GM12878 (cell line): ENCODE data around the gene CNTNAP2. TPM values are rescaled to one million over a fixed set of nuclear protein-coding genes. Genes with fewer than 3 reads are reported as not detected.

Source experiments
- ATAC-seq: fragments of 200-7000 bp; cut with Tn5 transposase; 3 replicates; pipeline ENCODE4 v1.9.1; 2020; ENCODE audit warnings: mild to moderate bottlenecking, moderate library complexity
- BruUV-seq: library from RNA; stranded (reverse); fragments of 400-500 nt; replicated peaks from 2 replicates; lab custom pipeline; 2021; lab: Mats Ljungman, UMichigan
- CTCF ChIA-PET: fragments of 300-600 bp; sonication (Branson Sonifier 250); formaldehyde crosslinking; extraction: SDS; loops from one replicate; lab custom pipeline; 2021; ENCODE audit warnings: inconsistent platforms; lab: Yijun Ruan, JAX
- POLR2A ChIA-PET: fragments of 350-600 bp; formaldehyde crosslinking; extraction: SDS; loops from one replicate; lab custom pipeline; 2021; ENCODE audit warnings: inconsistent platforms; lab: Charles Lee
- RAD21 ChIA-PET: fragments of 300-600 bp; sonication (Branson Sonifier 250); formaldehyde crosslinking; loops from one replicate; lab custom pipeline; 2023; ENCODE audit warnings: antibody characterized with exemption; ENCODE audit not compliant: unreplicated experiment; lab: Charles Lee
- SMC1A ChIA-PET: fragments of 300-600 bp; sonication (Branson Sonifier 250); formaldehyde crosslinking; loops from one replicate; lab custom pipeline; 2023; ENCODE audit not compliant: unreplicated experiment, uncharacterized antibody; lab: Charles Lee
- DNase-seq: peaks from one replicate; pipeline ENCODE4 v3.0.0-alpha.2; 2011; ENCODE audit warnings: low read depth, low spot score
- FAIRE-seq: peaks from 3 replicates; lab custom pipeline; 2011; peaks lifted over from hg19 to GRCh38; lab: Jason Lieb, UNC
- H2AFZ ChIP-seq: 2 replicates; pipeline ENCODE4 v1.6.0; 2011; ENCODE audit warnings: low read depth, low read length, control low read depth; ENCODE audit not compliant: control insufficient read depth
- H3K27ac ChIP-seq: 2 replicates; pipeline ENCODE4 v1.5.1; 2011; ENCODE audit warnings: control low read depth; ENCODE audit not compliant: control insufficient read depth, insufficient read depth
- H3K27me3 ChIP-seq, 2 experiments: replicated peaks in 1 of 2; 2 replicates each; pipeline versions ENCODE4 v1.6.0 to v1.6.1; 2011; ENCODE audit warnings: low read length in 1 of 2; ENCODE audit not compliant: control insufficient read depth in 2 of 2, insufficient read depth in 2 of 2
- H3K36me3 ChIP-seq, 2 experiments: 2 replicates each; pipeline ENCODE4 v1.5.1; 2011; ENCODE audit warnings: low read length in 1 of 2; ENCODE audit not compliant: control insufficient read depth in 2 of 2, insufficient read depth in 2 of 2
- H3K4me1 ChIP-seq: 2 replicates; pipeline ENCODE4 v1.6.1; 2011; ENCODE audit warnings: mild to moderate bottlenecking, low read length, moderate library complexity, mixed read lengths; ENCODE audit not compliant: control insufficient read depth, insufficient read depth
- H3K4me2 ChIP-seq: 2 replicates; pipeline ENCODE4 v1.6.0; 2011; ENCODE audit warnings: control low read depth; ENCODE audit not compliant: control insufficient read depth, insufficient read depth
- H3K4me3 ChIP-seq: fragments of 200-600 bp; sonication (generic); 2 replicates; pipeline ENCODE4 v1.5.1; 2016
- H3K79me2 ChIP-seq: 2 replicates; pipeline ENCODE4 v1.6.0; 2011; ENCODE audit warnings: low read length; ENCODE audit not compliant: control insufficient read depth, insufficient read depth
- H3K9ac ChIP-seq: 2 replicates; pipeline ENCODE4 v1.8.0; 2011; ENCODE audit warnings: low read length, control low read depth, mixed read lengths; ENCODE audit not compliant: control insufficient read depth, insufficient read depth
- H3K9me3 ChIP-seq: replicated peaks from 3 replicates; pipeline ENCODE4 v1.5.1; 2011; ENCODE audit warnings: mild to moderate bottlenecking, low read length; ENCODE audit not compliant: control insufficient read depth, insufficient read depth
- H4K20me1 ChIP-seq: 2 replicates; pipeline ENCODE4 v1.6.0; 2011; ENCODE audit not compliant: control insufficient read depth, insufficient read depth
- CREM ChIP-seq: IDR thresholded peaks from 2 replicates; pipeline ENCODE4 v1.6.1; 2014; ENCODE audit warnings: antibody characterized with exemption, low read depth
- CTCF ChIP-seq, 3 experiments: IDR thresholded peaks in 2 of 3; conservative IDR thresholded peaks in 1 of 3; 2 replicates each; pipeline ENCODE4 v1.5.1; 2011; ENCODE audit warnings: low read depth in 3 of 3, low read length in 3 of 3, mild to moderate bottlenecking in 3 of 3, control low read depth in 2 of 3, moderate library complexity in 2 of 3, inconsistent platforms in 1 of 3, mixed read lengths in 1 of 3; ENCODE audit not compliant: control insufficient read depth in 2 of 3, insufficient read depth in 1 of 3; ENCODE audit errors: extremely low read depth in 1 of 3
- ELK1 ChIP-seq: IDR thresholded peaks from 2 replicates; pipeline ENCODE4 v1.6.1; 2012; ENCODE audit warnings: low read depth, low read length, improper control_type of control experiment
- KLF5 ChIP-seq: fragments of 450-650 bp; IDR thresholded peaks from 2 replicates; pipeline ENCODE4 v1.6.1; 2014; ENCODE audit warnings: mild to moderate bottlenecking; ENCODE audit not compliant: partially characterized antibody
- MAX ChIP-seq: IDR thresholded peaks from 2 replicates; pipeline ENCODE4 v1.6.1; 2012; ENCODE audit warnings: low read depth, low read length, improper control_type of control experiment
- MTA3 ChIP-seq: IDR thresholded peaks from 2 replicates; pipeline ENCODE4 v1.6.1; 2012; ENCODE audit warnings: low read length, inconsistent platforms, borderline replicate concordance
- MYC ChIP-seq: IDR thresholded peaks from 2 replicates; pipeline ENCODE4 v1.6.1; 2011; ENCODE audit warnings: mild to moderate bottlenecking, low read length, moderate library complexity, inconsistent platforms; ENCODE audit not compliant: insufficient read depth, insufficient replicate concordance, insufficient read length, severe bottlenecking
- NFYB ChIP-seq: IDR thresholded peaks from 2 replicates; pipeline ENCODE4 v1.6.1; 2011; ENCODE audit warnings: low read depth, mild to moderate bottlenecking, low read length, improper control_type of control experiment, moderate library complexity; ENCODE audit not compliant: insufficient read depth
- NRF1 ChIP-seq: conservative IDR thresholded peaks from 2 replicates; pipeline ENCODE4 v1.6.1; 2011; ENCODE audit warnings: mild to moderate bottlenecking, low read depth, low read length, improper control_type of control experiment
- PAX8 ChIP-seq: fragments of 450-650 bp; IDR thresholded peaks from 2 replicates; pipeline ENCODE4 v1.6.1; 2017; ENCODE audit warnings: mild to moderate bottlenecking, moderate library complexity
- POU2F2 ChIP-seq: IDR thresholded peaks from 3 replicates; pipeline ENCODE4 v1.6.1; 2011; ENCODE audit warnings: low read depth, mild to moderate bottlenecking, low read length, borderline replicate concordance
- ZNF687 ChIP-seq: fragments of 450-650 bp; IDR thresholded peaks from 2 replicates; pipeline ENCODE4 v1.6.1; 2017; ENCODE audit warnings: mild to moderate bottlenecking, moderate library complexity
- WGBS: methylation state at CpG from one replicate; pipeline ENCODE4 v1.1.6; 2016; ENCODE audit warnings: low lambda C conversion rate; ENCODE audit not compliant: insufficient replicate concordance, insufficient coverage; ENCODE audit errors: missing lambda C conversion rate; 5-methylcytosine and 5-hydroxymethylcytosine counted together
- in situ Hi-C: fragments of 300-500 bp; cut with MboI; formaldehyde crosslinking; loops from 9 replicates; pipeline ENCODE4 v1.14.3; 2018; ENCODE audit warnings: mixed read lengths
- intact Hi-C: fragments of 100-400 bp; cut with micrococcal nuclease; formaldehyde crosslinking; loops from one replicate; pipeline ENCODE4 v1.14.2; 2022; ENCODE audit not compliant: unreplicated experiment
- polyA plus RNA-seq, 11 experiments: library from polyadenylated mRNA; depleted of rRNA in 4 of 11; unstranded in 6 of 11; stranded (reverse) in 5 of 11; fragments of >200 nt; fragmentation: Nextera tagmentation in 4 of 11; fragmentation: Illumina TruSeq in 1 of 11; extraction: Ambion mirVana in 4 of 11; extraction: Trizol in 1 of 11; gene quantifications; 1 replicate in 1 of 11; 2 replicates in 10 of 11; pipeline versions ENCODE4 v1.2.1 to v1.2.3, GENCODE V29; 2011 to 2016; ENCODE audit warnings: inconsistent platforms in 2 of 11, missing spikeins in 2 of 11, low read depth in 1 of 11
- total RNA-seq, 4 experiments: library from RNA; depleted of rRNA in 3 of 4; stranded (reverse); fragments of >200 nt in 3 of 4; fragmentation: Illumina TruSeq in 1 of 4; extraction: Trizol in 1 of 4; gene quantifications; 2 replicates each; pipeline versions ENCODE4 v1.2.1 to v1.2.3, GENCODE V29; 2013 to 2021

The CNTNAP2 gene
- total and polyA plus RNA-seq, 10 of the 15 experiments (the other 5 are each of a cell fraction or from before 2014, with no cell fraction given) = 0.03 to 0.08 (median 0.03) TPM; not detected in 7

- H3K27ac ChIP-seq = no peak overlapping the region
- RAD21 ChIA-PET = no interaction called here
- no peaks in the 10 kb centered on the region for H3K27me3 ChIP-seq
- no peaks in the 10 kb centered on the region; the same call in 2 of the 3 replicates for H3K9me3 ChIP-seq
- no peak for ATAC-seq
- H3K4me2 ChIP-seq = no peak overlapping the region
- FAIRE-seq = no peak
- no peak for DNase-seq
- no peaks in the 10 kb centered on the region for H3K79me2 ChIP-seq
- BruUV-seq = no TSS peak
- H3K36me3 ChIP-seq = no peaks in the 10 kb centered on the region
- WGBS = 0% methylated on average over 2 of the region's 2 CpGs
- intact Hi-C loops = no loop called here
- POLR2A ChIA-PET = no interaction called here
- in situ Hi-C loops = no loop called here
- no peak overlapping the region for H3K9ac ChIP-seq
- no peaks in the 10 kb centered on the region for H4K20me1 ChIP-seq
- CTCF ChIA-PET = no interaction called here
- H3K4me1 ChIP-seq = no peaks in the 10 kb centered on the region
- TF ChIP-seq PAX8 = no peak
- no peak for TF ChIP-seq POU2F2
- TF ChIP-seq NFYB = no peak
- no peak for TF ChIP-seq CTCF (IDR thresholded peaks at IDR 0.05 in 2 of 3, conservative IDR thresholded peaks at IDR 0.05 in 1 of 3; ENCODE audit: control insufficient read depth in 2 of 3, extremely low read depth in 1 of 3, insufficient read depth in 1 of 3, low read depth in 3 of 3, low read length in 3 of 3)
- no peak for TF ChIP-seq KLF5
- TF ChIP-seq MTA3 = no peak
- no peak for TF ChIP-seq MYC
- TF ChIP-seq ZNF687 = no peak
- no peak for TF ChIP-seq MAX
- TF ChIP-seq CREM = no peak
- no peak for TF ChIP-seq ELK1
- no peak for TF ChIP-seq NRF1
- H3K4me3 ChIP-seq = no peak overlapping the region
- SMC1A ChIA-PET = no interaction called here
- no peak overlapping the region for H2AFZ ChIP-seq
These were observed 1874.3 kb downstream of the CNTNAP2 start for GRCh38 chr7:147990942-147991341.
